GM12878 (cell line): Measurements from ENCODE around the gene PRDM1. TPM values are rescaled to one million over a fixed set of nuclear protein-coding genes. Genes with fewer than 3 reads are reported as not detected.

Source experiments
- ATAC-seq: fragments of 200-7000 bp; cut with Tn5 transposase; 3 replicates; pipeline ENCODE4 v1.9.1; 2020; ENCODE audit warnings: mild to moderate bottlenecking, moderate library complexity
- BruUV-seq: library from RNA; stranded (reverse); fragments of 400-500 nt; replicated peaks from 2 replicates; lab custom pipeline; 2021; lab: Mats Ljungman, UMichigan
- CTCF ChIA-PET: fragments of 300-600 bp; sonication (Branson Sonifier 250); formaldehyde crosslinking; extraction: SDS; loops from one replicate; lab custom pipeline; 2021; ENCODE audit warnings: inconsistent platforms; lab: Yijun Ruan, JAX
- POLR2A ChIA-PET: fragments of 350-600 bp; formaldehyde crosslinking; extraction: SDS; loops from one replicate; lab custom pipeline; 2021; ENCODE audit warnings: inconsistent platforms; lab: Charles Lee
- RAD21 ChIA-PET: fragments of 300-600 bp; sonication (Branson Sonifier 250); formaldehyde crosslinking; loops from one replicate; lab custom pipeline; 2023; ENCODE audit warnings: antibody characterized with exemption; ENCODE audit not compliant: unreplicated experiment; lab: Charles Lee
- SMC1A ChIA-PET: fragments of 300-600 bp; sonication (Branson Sonifier 250); formaldehyde crosslinking; loops from one replicate; lab custom pipeline; 2023; ENCODE audit not compliant: unreplicated experiment, uncharacterized antibody; lab: Charles Lee
- DNase-seq: peaks from one replicate; pipeline ENCODE4 v3.0.0-alpha.2; 2011; ENCODE audit warnings: low read depth, low spot score
- FAIRE-seq: peaks from 3 replicates; lab custom pipeline; 2011; peaks lifted over from hg19 to GRCh38; lab: Jason Lieb, UNC
- H2AFZ ChIP-seq: 2 replicates; pipeline ENCODE4 v1.6.0; 2011; ENCODE audit warnings: low read depth, low read length, control low read depth; ENCODE audit not compliant: control insufficient read depth
- H3K27ac ChIP-seq: 2 replicates; pipeline ENCODE4 v1.5.1; 2011; ENCODE audit warnings: control low read depth; ENCODE audit not compliant: control insufficient read depth, insufficient read depth
- H3K27me3 ChIP-seq, 2 experiments: replicated peaks in 1 of 2; 2 replicates each; pipeline versions ENCODE4 v1.6.0 to v1.6.1; 2011; ENCODE audit warnings: low read length in 1 of 2; ENCODE audit not compliant: control insufficient read depth in 2 of 2, insufficient read depth in 2 of 2
- H3K36me3 ChIP-seq, 2 experiments: 2 replicates each; pipeline ENCODE4 v1.5.1; 2011; ENCODE audit warnings: low read length in 1 of 2; ENCODE audit not compliant: control insufficient read depth in 2 of 2, insufficient read depth in 2 of 2
- H3K4me1 ChIP-seq: 2 replicates; pipeline ENCODE4 v1.6.1; 2011; ENCODE audit warnings: mild to moderate bottlenecking, low read length, moderate library complexity, mixed read lengths; ENCODE audit not compliant: control insufficient read depth, insufficient read depth
- H3K4me2 ChIP-seq: 2 replicates; pipeline ENCODE4 v1.6.0; 2011; ENCODE audit warnings: control low read depth; ENCODE audit not compliant: control insufficient read depth, insufficient read depth
- H3K4me3 ChIP-seq: fragments of 200-600 bp; sonication (generic); 2 replicates; pipeline ENCODE4 v1.5.1; 2016
- H3K79me2 ChIP-seq: 2 replicates; pipeline ENCODE4 v1.6.0; 2011; ENCODE audit warnings: low read length; ENCODE audit not compliant: control insufficient read depth, insufficient read depth
- H3K9ac ChIP-seq: 2 replicates; pipeline ENCODE4 v1.8.0; 2011; ENCODE audit warnings: low read length, control low read depth, mixed read lengths; ENCODE audit not compliant: control insufficient read depth, insufficient read depth
- H3K9me3 ChIP-seq: replicated peaks from 3 replicates; pipeline ENCODE4 v1.5.1; 2011; ENCODE audit warnings: mild to moderate bottlenecking, low read length; ENCODE audit not compliant: control insufficient read depth, insufficient read depth
- H4K20me1 ChIP-seq: 2 replicates; pipeline ENCODE4 v1.6.0; 2011; ENCODE audit not compliant: control insufficient read depth, insufficient read depth
- CUX1 ChIP-seq: IDR thresholded peaks from 2 replicates; pipeline ENCODE4 v1.6.1; 2012; ENCODE audit warnings: improper control_type of control experiment, low read depth, low read length; ENCODE audit not compliant: insufficient replicate concordance
- EGR1 ChIP-seq, 2 experiments: IDR thresholded peaks; 1 replicate in 1 of 2; 2 replicates in 1 of 2; pipeline ENCODE4 v1.6.1; 2011 to 2012; ENCODE audit warnings: low read depth in 2 of 2, low read length in 2 of 2, borderline replicate concordance in 1 of 2, mild to moderate bottlenecking in 1 of 2, moderate library complexity in 1 of 2
- ESRRA ChIP-seq: IDR thresholded peaks from 2 replicates; pipeline ENCODE4 v1.6.1; 2012; ENCODE audit warnings: mild to moderate bottlenecking, low read length, improper control_type of control experiment
- LARP7 ChIP-seq: fragments of 450-650 bp; IDR thresholded peaks from 2 replicates; pipeline ENCODE4 v1.6.1; 2017; ENCODE audit warnings: mild to moderate bottlenecking
- NFYA ChIP-seq: IDR thresholded peaks from 2 replicates; pipeline ENCODE4 v1.6.1; 2011; ENCODE audit warnings: low read depth, mild to moderate bottlenecking, low read length, improper control_type of control experiment, borderline replicate concordance
- NFYB ChIP-seq: IDR thresholded peaks from 2 replicates; pipeline ENCODE4 v1.6.1; 2011; ENCODE audit warnings: low read depth, mild to moderate bottlenecking, low read length, improper control_type of control experiment, moderate library complexity; ENCODE audit not compliant: insufficient read depth
- POLR2AphosphoS2 ChIP-seq: IDR thresholded peaks from 2 replicates; pipeline ENCODE4 v1.6.1; 2011; ENCODE audit warnings: low read depth, mild to moderate bottlenecking, low read length, improper control_type of control experiment, moderate library complexity
- POU2F2 ChIP-seq: IDR thresholded peaks from 3 replicates; pipeline ENCODE4 v1.6.1; 2011; ENCODE audit warnings: low read depth, mild to moderate bottlenecking, low read length, borderline replicate concordance
- RELB ChIP-seq: fragments of 450-650 bp; IDR thresholded peaks from 2 replicates; pipeline ENCODE4 v1.6.1; 2017; ENCODE audit warnings: low read depth, mild to moderate bottlenecking, moderate library complexity
- SMARCA5 ChIP-seq: fragments of 450-650 bp; IDR thresholded peaks from 2 replicates; pipeline ENCODE4 v1.6.1; 2017; ENCODE audit warnings: mild to moderate bottlenecking
- STAT3 ChIP-seq: IDR thresholded peaks from 2 replicates; pipeline ENCODE4 v1.6.1; 2011; ENCODE audit warnings: low read depth, low read length, improper control_type of control experiment
- SUPT20H ChIP-seq: IDR thresholded peaks from 2 replicates; pipeline ENCODE4 v1.6.1; 2011; ENCODE audit warnings: low read depth, mild to moderate bottlenecking, low read length, moderate library complexity, borderline replicate concordance; ENCODE audit not compliant: control insufficient read depth
- USF2 ChIP-seq: IDR thresholded peaks from 2 replicates; pipeline ENCODE4 v1.6.1; 2011; ENCODE audit warnings: low read depth, low read length, improper control_type of control experiment, borderline replicate concordance
- ZNF24 ChIP-seq: fragments of 450-650 bp; IDR thresholded peaks from 2 replicates; pipeline ENCODE4 v1.6.1; 2017; ENCODE audit warnings: antibody characterized with exemption, mild to moderate bottlenecking
- ZZZ3 ChIP-seq: IDR thresholded peaks from 2 replicates; pipeline ENCODE4 v1.6.1; 2011; ENCODE audit warnings: low read depth; ENCODE audit not compliant: control insufficient read depth, insufficient read length
- WGBS: methylation state at CpG from one replicate; pipeline ENCODE4 v1.1.6; 2016; ENCODE audit warnings: low lambda C conversion rate; ENCODE audit not compliant: insufficient replicate concordance, insufficient coverage; ENCODE audit errors: missing lambda C conversion rate; 5-methylcytosine and 5-hydroxymethylcytosine counted together
- in situ Hi-C: fragments of 300-500 bp; cut with MboI; formaldehyde crosslinking; loops from 9 replicates; pipeline ENCODE4 v1.14.3; 2018; ENCODE audit warnings: mixed read lengths
- intact Hi-C: fragments of 100-400 bp; cut with micrococcal nuclease; formaldehyde crosslinking; loops from one replicate; pipeline ENCODE4 v1.14.2; 2022; ENCODE audit not compliant: unreplicated experiment
- polyA plus RNA-seq, 11 experiments: library from polyadenylated mRNA; depleted of rRNA in 4 of 11; unstranded in 6 of 11; stranded (reverse) in 5 of 11; fragments of >200 nt; fragmentation: Nextera tagmentation in 4 of 11; fragmentation: Illumina TruSeq in 1 of 11; extraction: Ambion mirVana in 4 of 11; extraction: Trizol in 1 of 11; gene quantifications; 1 replicate in 1 of 11; 2 replicates in 10 of 11; pipeline versions ENCODE4 v1.2.1 to v1.2.3, GENCODE V29; 2011 to 2016; ENCODE audit warnings: inconsistent platforms in 2 of 11, missing spikeins in 2 of 11, low read depth in 1 of 11
- total RNA-seq, 4 experiments: library from RNA; depleted of rRNA in 3 of 4; stranded (reverse); fragments of >200 nt in 3 of 4; fragmentation: Illumina TruSeq in 1 of 4; extraction: Trizol in 1 of 4; gene quantifications; 2 replicates each; pipeline versions ENCODE4 v1.2.1 to v1.2.3, GENCODE V29; 2013 to 2021

Gene PRDM1
- total and polyA plus RNA-seq, 10 of the 15 experiments (the other 5 are each of a cell fraction or from before 2014, with no cell fraction given) = 1.9 to 15.8 (median 4.1) TPM

GRCh38 chr6:106102034-106102433 lies 15.9 kb downstream of the PRDM1 start:
- Histone ChIP-seq H2AFZ (no peak overlapping the region), H3K27me3 (no peaks in the 10 kb centered on the region; a peak in 1 of 4 replicates), H3K4me1 (peaks cover 56% of the 10 kb centered on the region), H3K4me2 (no peak overlapping the region; the same call in 1 of the 2 replicates), H3K27ac (peak overlapping the region; percentile 41; the same call in 1 of the 2 replicates), H3K4me3 (peak overlapping the region; percentile 22; the same call in 1 of the 2 replicates), H3K9me3 (no peaks in the 10 kb centered on the region; the same call in 1 of the 3 replicates), H3K9ac (no peak overlapping the region), H4K20me1 (peaks cover 5% of the 10 kb centered on the region), H3K36me3 (peaks cover 3 to 21% of the 10 kb centered on the region in 2 experiments), H3K79me2 (peaks cover 34% of the 10 kb centered on the region)
- peak; percentile 93 for DNase-seq
- peak; percentile 81 for FAIRE-seq
- in situ Hi-C loops (loop anchor here (10.0 kb wide), 1 partner anchor 63 kb away; no protein-coding TSS in a partner anchor), intact Hi-C loops (loop anchor here (1.0 to 5.0 kb wide), 4 partner anchors 43 to 455 kb away; no protein-coding TSS in a partner anchor)
- RAD21 ChIA-PET = interaction anchor here (0.9 to 2.8 kb wide), 10 partner anchors 12 to 121 kb away, joined by 3 to 22 read pairs (median 4); no protein-coding TSS in a partner anchor
- WGBS = 2% methylated on average over 5 of the region's 5 CpGs
- no TSS peak for BruUV-seq
- POLR2A ChIA-PET = interaction anchor here (0.6 to 1.8 kb wide), 3 partner anchors 10 to 142 kb away, joined by 4 to 7 read pairs (median 5); no protein-coding TSS in a partner anchor
- CTCF ChIA-PET = interaction anchor here (1.4 to 2.3 kb wide), 4 partner anchors 9 to 121 kb away, joined by 3 to 8 read pairs (median 5); no protein-coding TSS in a partner anchor
- SMC1A ChIA-PET = interaction anchor here (0.5 to 3.4 kb wide), 16 partner anchors 10 to 1146 kb away, joined by 3 to 22 read pairs (median 6); no protein-coding TSS in a partner anchor
- peak; percentile 52 for ATAC-seq
- 0 out of 2 replicates have a peak, but pooled peaks have one; percentile 58 for TF ChIP-seq POLR2AphosphoS2
- TF ChIP-seq ZZZ3 = no peak
- peak in 1 of 2 experiments; percentile 28; a peak in 1 of 3 replicates for TF ChIP-seq EGR1 (IDR thresholded peaks at IDR 0.05; ENCODE audit: borderline replicate concordance in 1 of 2, low read depth in 2 of 2, low read length in 2 of 2)
- no peak for TF ChIP-seq NFYA
- no peak for TF ChIP-seq NFYB
- peak; percentile 96 for TF ChIP-seq POU2F2
- peak; percentile 97; the same call in 1 of the 2 replicates for TF ChIP-seq STAT3
- TF ChIP-seq ESRRA = no peak
- TF ChIP-seq LARP7 = no peak
- TF ChIP-seq RELB = peak; percentile 81; the same call in 1 of the 2 replicates
- TF ChIP-seq ZNF24 = no peak
- peak; percentile 82 for TF ChIP-seq CUX1
- TF ChIP-seq USF2 = no peak
- no peak for TF ChIP-seq SMARCA5
- no peak for TF ChIP-seq SUPT20H
